Hematopoietic multipotent progenitor cell treated with erythropoietin and hydrocortisone succinate and interleukin-3 and kit ligand, for 4 days (in vitro differentiated cells): Measurements from ENCODE around the gene TOMM7.
A peak's percentile ranks its signal among the peaks of the same experiment; 100 is the strongest.
"Not testable (repeated sequence)": the region's sequence is repeated elsewhere in the genome, so short reads cannot be mapped to it uniquely, and the experiment has no call there.

ENCODE experiments used
- DNase-seq: peaks from one replicate; pipeline ENCODE4 v3.0.0-alpha.2; 2015

Gene TOMM7

DNA sequence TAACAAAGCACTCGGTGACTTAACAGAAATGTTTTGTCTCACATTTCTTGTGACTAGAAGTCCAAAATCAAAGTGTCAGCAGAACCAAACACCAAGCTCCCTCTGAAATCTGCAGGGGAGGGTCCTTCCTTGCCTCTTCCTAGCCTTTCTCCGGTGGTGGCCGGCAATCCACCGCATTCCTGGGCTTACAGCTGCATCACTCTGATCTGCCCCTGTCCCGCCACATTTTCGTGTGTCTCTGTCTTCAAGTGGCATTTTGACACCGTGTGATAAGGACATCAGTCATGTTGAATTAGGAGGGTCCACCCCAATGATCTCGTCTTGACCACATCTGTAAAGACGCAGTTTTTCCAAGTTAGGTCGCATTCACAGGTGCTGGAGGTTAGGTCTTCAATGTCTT, 30.5 kb upstream of the TOMM7 start:
- no peak for DNase-seq

DNA sequence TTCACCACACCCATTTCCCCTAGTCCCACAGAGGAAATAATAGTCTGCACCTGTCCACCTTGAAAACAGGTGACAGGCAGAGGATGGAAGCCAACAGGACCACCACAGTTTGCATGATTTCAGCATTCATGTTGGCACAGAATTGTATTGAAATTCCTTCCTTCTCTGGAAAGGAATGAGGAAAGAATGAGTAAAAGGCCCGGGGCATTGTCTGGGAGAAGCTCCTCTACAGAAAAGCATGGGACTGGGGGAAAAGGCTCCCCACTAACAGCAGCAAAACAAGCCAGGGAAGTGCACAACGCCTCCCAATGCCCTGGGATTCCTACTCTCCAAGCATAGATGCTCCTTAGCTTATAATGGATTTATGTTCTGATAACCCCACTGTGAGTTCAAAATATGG, 28.5 kb upstream of the TOMM7 start:
- DNase-seq = no peak

DNA sequence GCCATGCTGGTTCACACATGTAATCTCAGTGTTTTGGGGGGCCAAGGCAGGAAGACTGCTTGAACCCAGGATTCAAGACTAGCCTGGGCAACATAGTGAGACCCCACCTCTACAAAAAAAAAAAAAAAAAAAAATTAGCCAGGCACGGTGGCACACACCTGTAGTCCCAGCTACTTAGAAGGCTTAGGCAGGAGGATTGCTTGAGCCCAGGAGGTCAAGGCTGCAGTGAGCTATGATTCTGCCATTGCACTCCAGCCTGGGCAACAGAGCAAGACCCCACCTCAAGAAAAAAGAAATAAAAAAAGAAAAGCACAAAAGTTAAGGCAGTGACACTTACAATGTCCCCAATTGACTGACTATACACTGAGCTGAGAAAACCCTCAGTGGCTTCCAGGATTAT, 27.7 kb upstream of the TOMM7 start:
- not testable (repeated sequence) for DNase-seq

DNA sequence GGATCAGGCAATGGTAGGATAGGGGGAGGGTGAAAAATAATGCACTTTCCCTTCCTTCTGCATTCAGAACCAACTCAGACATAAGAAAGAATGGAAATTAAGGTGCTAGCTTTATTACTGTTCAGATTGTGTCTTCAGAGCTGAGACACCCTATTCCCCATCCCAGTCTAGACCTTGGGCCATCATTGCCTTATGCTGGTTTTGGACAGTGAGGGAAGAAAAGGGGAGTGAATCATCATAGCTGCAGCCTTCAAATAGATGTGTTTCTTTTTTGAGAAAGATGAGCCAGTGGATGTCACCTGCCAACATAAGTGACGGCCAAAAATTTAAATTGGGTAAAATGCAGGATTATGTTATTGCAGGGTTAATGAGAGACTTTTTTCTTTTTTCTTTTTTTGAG, 27.0 kb upstream of the TOMM7 start:
- no peak for DNase-seq

DNA sequence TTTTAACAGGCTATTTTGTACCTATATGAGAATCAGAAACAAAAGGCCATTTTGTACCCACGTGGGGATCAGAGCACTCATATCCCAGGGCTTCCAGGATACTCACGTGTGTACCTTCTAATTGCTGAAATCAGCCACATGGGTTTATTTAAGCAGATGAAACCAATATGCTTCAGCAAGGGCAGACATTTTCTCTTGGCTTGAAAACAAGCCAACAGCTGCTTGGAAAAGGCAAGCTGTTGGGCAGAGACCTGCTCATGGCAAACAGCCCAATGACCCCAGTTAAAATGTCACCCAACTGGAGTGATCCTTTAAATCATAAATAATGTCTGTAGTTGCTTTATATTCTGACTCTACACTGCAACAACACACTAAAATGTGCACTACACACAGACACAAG, 26.5 kb upstream of the TOMM7 start:
- DNase-seq = no peak

DNA sequence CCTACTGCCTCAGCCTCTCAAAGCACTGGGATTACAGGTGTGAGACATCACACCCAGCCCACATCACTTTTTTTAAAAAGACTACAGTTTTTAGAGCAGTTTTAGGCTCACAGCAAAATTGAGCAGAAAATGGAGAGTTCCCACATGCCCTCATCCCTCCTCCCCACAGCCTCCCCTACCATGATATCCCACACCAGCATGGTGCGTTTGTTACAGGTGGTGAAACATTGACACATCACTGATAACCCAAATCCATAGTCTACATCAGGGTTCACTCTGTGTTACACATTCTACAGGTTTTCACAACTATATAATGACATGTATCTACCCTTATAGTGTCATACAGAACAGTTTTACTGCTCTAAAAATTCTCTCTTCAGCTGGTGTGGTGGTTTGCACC, 24.3 kb upstream of the TOMM7 start:
- DNase-seq = no peak

DNA sequence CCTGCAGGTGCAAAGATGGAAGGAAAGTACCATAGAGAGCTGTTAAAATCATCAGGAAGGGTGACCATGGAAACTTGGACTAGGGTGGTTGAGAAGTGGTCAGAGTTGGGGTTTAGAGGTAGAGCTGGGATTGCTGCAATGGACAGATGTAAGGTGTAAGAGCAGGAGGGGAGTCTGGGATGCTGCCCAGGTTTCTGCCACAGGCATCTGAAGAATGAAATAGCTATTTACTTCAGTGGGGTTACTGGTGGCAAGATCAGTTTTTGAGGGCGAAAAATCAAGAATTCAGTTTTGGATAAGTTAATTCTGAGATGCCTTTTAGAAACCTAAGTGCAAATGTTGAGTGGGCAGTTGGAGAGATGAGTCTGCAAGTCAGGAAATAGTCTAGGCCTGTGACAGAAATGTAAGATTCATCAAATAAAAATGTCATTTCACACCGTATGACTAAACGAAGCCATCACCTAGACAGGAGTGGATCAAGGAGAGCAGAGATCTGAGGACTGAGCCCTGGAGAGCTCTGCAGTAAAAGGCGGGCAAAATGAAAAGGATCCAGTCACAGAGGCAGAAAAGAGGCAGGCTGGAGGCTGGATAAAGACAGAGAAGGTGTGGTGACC, 22.7 kb upstream of the TOMM7 start:
- no peak for DNase-seq

DNA sequence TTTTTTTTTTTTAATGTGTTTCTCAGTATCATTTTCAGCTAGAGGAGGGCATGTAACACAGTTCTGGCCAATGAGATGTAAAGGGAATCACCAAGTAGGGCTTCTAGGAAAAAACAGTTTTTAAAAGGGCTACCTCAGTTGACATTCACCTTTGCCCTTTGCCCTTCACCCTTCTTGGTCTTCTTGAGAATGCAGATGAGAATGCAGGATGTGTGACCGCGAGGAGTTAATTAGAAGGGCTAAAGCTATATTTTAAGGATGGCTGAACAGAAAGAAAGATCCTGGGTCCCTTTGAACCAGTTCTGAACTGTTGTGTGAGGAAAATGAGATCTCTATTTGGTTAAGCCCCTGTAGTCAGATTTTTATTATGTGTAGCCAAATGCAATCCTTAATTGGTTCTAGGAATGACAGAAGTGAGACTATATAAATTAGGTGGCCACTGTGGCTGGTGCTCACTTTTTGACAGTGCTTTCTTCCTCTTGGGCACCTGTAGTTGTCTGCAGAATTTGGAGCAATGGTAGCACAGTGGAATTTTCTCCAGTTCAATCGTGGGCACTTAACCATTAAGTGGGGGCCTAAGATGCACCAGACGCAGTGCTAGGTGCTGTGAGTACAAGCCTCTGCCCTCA, 21.1 kb upstream of the TOMM7 start:
- DNase-seq = no peak

DNA sequence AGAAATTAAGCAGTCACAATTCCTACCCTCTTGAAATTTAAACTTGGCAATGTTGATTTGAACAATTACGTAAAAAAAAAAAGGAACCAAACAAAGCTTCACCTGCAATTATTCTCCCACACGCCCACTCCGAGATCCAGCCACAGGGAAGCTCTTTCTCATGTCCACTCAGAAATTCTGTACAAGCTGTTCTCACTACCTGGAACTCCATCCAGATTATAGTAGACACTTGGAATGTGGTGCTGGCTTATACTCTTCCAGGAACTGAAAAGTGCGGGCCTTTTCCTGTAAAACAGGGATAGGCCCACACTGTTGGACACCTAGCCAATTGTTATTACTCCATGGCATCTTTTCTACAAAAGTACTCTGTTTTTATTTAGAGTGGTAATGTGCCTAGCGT, 20.3 kb upstream of the TOMM7 start:
- no peak for DNase-seq

DNA sequence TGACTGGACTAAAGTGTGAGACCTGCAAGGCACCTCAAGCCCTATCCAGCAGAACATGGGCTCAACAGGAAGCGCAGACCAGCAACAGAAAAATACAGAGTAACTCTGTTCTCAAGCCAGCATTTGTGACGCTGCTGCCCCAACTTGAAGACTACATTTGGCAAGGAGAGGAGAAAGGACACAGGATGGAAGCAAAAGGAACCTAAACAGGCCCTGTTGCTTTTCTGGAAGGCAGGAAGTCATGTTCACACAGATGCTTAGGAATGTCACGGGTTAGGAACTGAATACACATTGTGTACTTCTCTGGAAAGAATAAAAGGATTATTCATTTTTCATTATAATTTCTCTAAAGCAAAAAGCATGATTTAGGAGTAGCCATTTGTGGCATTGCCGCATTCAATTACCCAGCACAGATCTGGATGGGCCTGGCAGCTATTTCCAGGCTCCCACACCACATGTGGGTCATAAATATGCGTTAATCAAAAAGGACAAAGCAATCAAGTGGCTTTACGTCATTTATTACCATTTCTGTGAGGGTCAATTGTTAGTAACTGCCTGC, 19.8 kb upstream of the TOMM7 start:
- no peak for DNase-seq

DNA sequence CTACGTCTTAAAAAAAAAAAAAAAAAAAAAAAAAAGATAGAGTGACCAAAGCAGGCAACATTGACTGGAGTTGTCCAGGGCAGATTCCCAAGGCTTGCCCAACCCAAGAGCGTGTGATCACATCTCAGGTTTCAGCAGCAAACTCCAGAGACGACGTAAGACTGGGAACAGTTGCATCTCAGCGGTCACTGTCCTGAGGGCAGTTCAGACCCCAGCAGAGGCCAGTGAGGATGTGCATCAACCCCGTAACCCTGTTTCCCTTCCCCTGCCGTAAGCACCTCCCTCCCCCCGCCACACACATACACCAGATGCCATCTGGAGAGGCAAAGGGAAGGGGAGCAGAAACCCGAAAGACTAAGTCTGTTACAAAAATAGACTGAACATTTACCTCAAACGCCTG, 19.3 kb upstream of the TOMM7 start:
- no peak for DNase-seq

DNA sequence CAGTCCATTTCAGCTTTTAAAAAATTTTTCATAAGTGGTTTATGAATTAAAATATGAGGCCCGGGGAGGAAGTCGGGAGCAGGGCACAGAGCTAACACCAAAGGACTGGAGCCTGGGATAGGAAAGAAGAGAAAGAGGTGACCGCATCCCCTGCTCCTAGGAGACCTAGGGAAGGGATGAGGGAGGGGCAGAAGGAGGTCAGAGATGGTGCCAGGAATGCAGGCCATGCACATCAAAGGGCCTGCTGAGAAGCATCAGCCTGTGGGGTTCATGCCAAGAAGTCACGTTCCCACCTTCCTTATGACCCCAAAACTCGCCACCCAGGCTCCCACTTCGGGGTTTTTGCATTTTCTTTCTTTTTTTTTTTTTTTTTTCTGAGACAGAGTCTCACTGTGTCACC, 14.7 kb upstream of the TOMM7 start:
- DNase-seq = no peak

DNA sequence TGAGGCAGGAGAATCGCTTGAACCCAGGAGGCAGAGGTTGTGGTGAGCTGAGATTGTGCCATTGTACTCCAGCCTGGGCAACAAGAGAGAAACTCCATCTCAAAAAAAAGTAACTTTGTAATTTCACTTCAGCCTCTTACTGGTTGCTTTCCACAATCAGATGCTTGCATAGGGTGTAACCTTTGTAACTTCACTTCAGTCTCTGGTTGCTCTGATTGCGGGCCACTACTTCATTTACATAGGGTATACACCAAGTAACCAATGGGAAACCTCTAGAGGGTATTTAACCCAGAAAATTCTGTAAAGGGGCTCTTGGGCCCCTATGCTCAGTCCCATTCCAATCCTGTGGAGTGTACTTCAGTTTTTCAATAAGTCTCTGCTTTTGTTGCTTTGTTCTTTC, 13.9 kb upstream of the TOMM7 start:
- not testable (repeated sequence) for DNase-seq

DNA sequence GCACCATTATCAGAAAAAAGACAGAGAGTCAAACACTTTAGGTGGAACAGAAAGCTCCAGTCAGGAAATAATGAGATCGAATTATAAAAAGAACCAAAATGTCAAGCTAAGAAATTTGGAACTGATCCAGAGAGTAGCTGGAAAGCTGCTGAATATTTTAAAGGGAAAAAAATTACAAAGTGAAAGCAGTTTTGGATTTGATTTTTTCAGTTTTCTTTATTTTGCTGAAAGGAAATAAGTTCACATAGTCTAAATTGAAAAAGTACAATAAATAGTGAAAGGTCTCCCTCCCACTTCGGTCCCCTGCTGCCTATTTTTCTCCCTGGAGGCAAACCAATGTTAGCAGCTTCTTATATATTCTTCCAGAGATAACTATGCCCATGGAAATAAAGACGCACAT, 11.3 kb upstream of the TOMM7 start:
- no peak for DNase-seq

DNA sequence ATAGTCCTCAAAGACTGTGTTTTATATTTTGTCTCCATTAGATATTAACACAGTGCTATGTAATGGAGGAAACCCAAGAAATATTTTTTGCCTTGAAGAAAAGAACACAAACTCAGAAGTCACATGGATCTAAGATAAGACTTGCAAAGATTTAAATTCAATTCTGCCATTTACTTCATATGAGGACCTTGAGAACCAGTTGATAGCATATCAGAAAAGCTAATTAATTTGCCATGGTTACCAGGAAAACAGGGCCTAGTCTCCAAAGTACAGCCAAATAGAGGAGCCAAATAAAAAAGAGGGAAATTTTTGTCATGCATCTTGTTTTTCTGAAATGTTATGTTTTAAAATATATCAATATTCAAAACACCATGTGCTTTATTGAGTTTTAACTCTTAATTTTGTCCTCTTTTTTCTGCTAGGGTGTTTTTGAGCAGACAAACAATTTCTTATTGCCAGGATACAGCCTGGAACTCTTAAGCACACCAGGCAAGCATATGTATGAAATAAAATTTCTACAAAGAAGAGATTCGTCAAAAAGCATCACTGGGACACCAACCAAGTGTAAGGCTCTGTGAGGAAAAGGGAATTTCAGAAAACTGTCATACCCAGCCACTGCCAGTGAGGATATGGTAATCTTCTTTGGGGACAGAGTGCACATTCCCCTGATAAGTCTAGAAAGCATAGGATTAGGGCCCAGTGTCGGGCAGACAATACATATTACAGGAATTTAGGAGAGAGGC, 10.6 kb upstream of the TOMM7 start:
- DNase-seq = no peak

DNA sequence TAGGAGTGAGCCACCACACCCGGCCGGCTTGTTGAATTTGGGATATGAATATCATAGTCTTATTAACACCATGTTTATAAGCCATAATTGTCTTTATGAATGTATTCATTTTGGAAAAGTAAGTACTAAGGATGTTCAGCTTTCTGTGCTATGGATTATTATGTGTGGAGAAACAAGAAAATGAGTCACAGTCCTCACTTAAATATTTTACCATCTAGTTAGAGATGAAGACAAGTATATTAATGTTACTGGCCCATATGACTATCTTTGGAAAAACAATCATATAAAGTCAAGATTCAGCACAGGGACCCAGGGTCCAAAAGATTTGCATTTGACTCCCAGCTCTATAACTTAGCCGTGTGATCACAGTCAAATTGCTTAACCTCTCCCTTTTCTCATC, 9.8 kb upstream of the TOMM7 start:
- DNase-seq = no peak

DNA sequence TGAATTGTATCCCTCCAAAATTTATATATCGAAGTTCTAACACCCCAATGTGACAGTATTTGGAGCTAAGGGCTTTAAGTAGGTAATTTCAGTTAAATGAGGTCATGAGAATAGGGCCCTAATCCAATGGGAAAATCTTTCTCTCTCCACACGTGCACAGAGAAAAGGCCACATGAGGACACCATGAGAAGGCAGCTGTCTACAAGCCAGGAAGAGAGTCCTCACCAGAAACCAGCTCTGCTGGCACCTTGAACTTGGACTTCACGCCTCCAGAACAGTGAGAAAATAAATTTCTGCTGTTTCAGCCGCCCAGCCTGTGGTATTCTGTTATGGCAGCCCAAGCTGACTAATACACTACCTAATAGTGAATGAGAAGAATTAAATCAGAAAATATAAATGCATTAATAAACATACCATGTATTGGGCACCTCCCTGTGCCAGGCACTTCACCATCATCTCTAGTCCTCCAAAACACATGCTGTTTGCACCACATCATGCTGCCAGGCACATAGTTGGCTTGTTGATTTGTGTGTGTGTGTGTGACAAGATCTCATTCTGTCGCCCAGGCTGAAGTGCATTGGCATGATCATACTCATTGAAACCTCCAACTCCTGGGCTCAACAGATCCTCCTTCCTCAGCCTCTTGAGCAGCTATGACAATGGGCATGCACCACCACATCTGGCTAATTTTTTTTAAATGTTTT, 9.1 kb upstream of the TOMM7 start:
- no peak for DNase-seq

DNA sequence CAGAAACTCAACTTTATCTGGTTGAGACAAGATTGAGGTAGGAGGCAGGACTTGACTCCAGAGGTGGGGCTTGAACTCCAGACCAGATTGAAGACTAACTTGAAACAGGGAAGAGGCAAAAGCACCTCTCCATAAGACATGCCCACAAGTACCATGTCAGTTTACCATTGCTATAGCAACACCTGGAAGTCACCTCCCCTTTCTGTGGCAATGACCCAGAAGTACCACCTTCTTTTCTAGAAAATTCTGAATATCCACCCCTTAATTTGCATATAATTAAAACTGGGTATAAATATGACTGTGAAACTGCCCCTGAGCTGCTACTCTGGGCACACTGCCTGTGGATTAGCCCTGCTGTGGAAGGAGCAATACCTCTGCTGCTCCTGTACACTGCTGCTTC, 4.9 kb upstream of the TOMM7 start:
- no peak for DNase-seq

DNA sequence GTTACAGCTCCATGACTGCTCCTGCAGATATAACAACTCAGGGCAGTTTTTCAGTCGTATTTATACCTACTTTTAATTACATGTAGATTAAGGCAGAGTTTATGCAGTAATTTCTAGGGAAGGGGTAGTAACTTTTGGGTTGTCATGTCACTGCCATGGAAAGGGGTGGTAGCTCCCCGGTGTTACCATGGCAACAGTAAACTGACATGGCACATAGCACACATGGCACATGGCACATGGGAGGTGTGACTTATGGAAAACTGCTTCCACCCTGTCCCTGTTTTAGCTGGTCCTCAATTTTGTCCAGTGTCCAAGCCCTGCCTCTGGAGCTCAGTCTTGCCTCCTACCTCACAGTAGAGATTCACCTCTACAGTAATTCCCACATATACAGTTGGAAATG, 3.9 kb upstream of the TOMM7 start:
- DNase-seq = no peak

DNA sequence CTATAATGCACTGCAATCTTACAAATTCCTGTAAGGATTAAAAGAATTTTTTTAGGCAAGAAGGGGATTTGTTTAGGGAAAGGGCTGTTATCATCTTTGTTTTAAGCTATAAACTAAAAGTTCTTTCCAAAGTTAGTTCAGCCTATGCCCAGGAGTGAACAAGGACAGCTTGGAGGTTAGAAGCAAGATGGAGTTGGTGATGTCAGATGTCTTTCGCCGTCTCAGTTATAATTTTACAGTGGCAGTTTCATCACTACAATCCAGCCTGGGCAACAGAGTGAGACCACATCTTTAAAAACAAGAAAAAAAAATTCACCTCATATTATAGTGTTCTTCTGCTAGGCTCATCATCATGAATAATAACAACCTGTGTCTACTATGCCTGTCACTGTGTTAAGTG, 2.1 kb upstream of the TOMM7 start:
- DNase-seq = no peak

DNA sequence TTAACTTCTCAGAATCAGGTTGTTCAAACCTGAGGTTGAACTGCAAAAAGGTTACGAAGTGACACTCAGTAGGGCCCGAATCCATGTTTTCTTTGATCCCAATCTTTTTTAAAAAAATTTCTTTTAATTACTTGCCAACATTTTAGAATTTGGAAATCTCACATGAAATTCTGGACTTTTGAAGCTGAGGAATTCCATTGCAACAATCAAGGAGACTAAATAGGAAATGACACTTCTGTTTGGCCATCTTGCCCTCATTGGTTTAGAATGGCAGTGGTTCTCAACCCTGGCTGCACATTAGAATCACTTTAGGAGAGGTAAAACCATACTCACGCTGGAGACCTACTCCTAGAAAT, 471 bp upstream of the TOMM7 start:
- no peak for DNase-seq

DNA sequence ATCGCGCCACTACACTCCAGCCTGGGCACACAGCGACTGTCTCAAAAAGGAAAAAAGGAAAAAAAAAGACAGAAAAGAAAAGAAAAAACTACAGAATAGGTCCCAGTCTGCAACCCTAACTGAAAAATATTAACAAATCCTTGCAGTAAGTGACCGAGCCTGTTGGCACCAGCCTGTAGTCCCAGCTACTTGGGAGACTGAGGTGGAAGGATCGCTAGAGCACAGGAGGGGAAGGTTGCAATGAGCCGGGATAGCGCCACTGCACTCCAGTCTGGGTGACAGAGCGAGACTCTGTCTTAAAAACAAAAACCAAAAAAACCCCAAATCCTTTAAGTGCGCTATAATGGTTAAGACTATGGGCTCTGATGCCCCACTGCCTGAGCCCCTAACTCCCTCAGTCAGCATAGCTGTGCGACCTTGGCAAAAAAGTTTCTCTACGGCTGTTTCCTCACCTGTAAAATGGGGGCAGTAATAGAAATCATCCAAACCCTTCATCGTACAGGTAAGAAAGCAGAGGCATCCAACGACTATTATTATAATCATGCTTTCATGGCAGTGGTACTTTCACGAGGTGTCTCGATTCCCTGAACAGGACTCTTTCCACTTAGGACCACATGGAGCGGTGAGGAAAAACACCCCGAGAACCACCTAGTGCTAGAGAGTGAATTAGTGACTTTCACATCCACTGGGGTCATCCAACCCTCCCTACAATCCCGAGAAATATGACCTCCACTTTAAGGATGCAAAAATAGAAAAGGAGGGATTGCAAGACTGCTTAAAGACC, 755 bp downstream of the TOMM7 start:
- peak; percentile 35 for DNase-seq

DNA sequence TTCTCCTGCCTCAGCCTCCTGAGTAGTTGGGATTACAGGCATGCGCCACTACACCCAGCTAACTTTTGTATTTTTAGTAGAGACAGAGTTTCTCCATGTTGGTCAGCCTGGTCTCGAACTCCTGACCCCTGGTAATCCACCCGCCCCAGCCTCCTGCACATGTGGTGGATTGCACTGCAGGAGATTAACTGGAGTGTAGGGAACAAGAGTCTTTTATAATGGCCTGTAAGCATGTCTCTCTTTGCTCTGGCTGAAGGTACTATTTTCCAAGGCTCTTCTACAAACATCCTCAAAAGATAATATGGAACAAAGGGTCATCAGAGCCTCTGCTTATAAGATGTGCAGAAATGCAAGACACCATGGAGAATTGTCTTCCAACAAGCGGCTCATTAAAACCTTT, 3.2 kb downstream of the TOMM7 start:
- DNase-seq = no peak
